Caco-2 (cell line): ENCODE measurements around the gene HAND2. TPM values are rescaled to one million over a fixed set of nuclear protein-coding genes. Genes with fewer than 3 reads are reported as not detected.

ENCODE experiments used
- BruUV-seq: library from RNA; stranded (reverse); fragments of 400-500 nt; replicated peaks from 2 replicates; lab custom pipeline; 2021; lab: Mats Ljungman, UMichigan
- CTCF ChIA-PET: fragments of 300-600 bp; sonication (Branson Sonifier 250); formaldehyde crosslinking; loops from one replicate; lab custom pipeline; 2022; ENCODE audit warnings: antibody characterized with exemption; lab: Charles Lee
- POLR2A ChIA-PET: fragments of 300-600 bp; sonication (Branson Sonifier 250); formaldehyde crosslinking; loops from one replicate; lab custom pipeline; 2022; ENCODE audit warnings: antibody characterized with exemption; lab: Charles Lee
- DNase-seq, 2 experiments: peaks; one replicate each; pipeline versions ENCODE4 v3.0.0 to v3.0.0-alpha.2; 2020 to 2022
- H3K27me3 ChIP-seq: replicated peaks from 2 replicates; pipeline ENCODE4 v1.6.0; 2011; ENCODE audit warnings: low read length; ENCODE audit not compliant: control insufficient read depth, insufficient read depth
- H3K36me3 ChIP-seq: 2 replicates; pipeline ENCODE4 v1.5.1; 2011; ENCODE audit warnings: low read length; ENCODE audit not compliant: control insufficient read depth, insufficient read depth
- H3K4me1 ChIP-seq: fragments of 250-450 bp; sonication (Bioruptor Pico); 2 replicates; pipeline ENCODE4 v1.5.1; 2020; ENCODE audit warnings: mild to moderate bottlenecking
- H3K4me3 ChIP-seq: 2 replicates; pipeline ENCODE4 v1.5.1; 2011; ENCODE audit warnings: low read depth, mild to moderate bottlenecking, control low read depth, low read length
- H3K9me3 ChIP-seq: fragments of 250-450 bp; sonication (Bioruptor Pico); 2 replicates; pipeline ENCODE4 v1.5.1; 2020; ENCODE audit warnings: mild to moderate bottlenecking, moderate library complexity
- H3K27ac Mint-ChIP-seq: one replicate; pipeline ENCODE4 v1.8.0; 2022; ENCODE audit warnings: mixed read lengths; ENCODE audit not compliant: unreplicated experiment
- H3K27me3 Mint-ChIP-seq: one replicate; pipeline ENCODE4 v1.8.0; 2022; ENCODE audit warnings: mixed read lengths; ENCODE audit not compliant: insufficient read depth, unreplicated experiment
- H3K36me3 Mint-ChIP-seq: one replicate; pipeline ENCODE4 v1.8.0; 2022; ENCODE audit warnings: mild to moderate bottlenecking, mixed read lengths; ENCODE audit not compliant: insufficient read depth, unreplicated experiment
- H3K4me1 Mint-ChIP-seq: one replicate; pipeline ENCODE4 v1.8.0; 2022; ENCODE audit warnings: low read depth, mixed read lengths; ENCODE audit not compliant: unreplicated experiment
- H3K4me3 Mint-ChIP-seq: one replicate; pipeline ENCODE4 v1.8.0; 2022; ENCODE audit warnings: mild to moderate bottlenecking, moderate library complexity, mixed read lengths; ENCODE audit not compliant: unreplicated experiment
- H3K9me3 Mint-ChIP-seq: one replicate; pipeline ENCODE4 v1.8.0; 2022; ENCODE audit warnings: mixed read lengths; ENCODE audit not compliant: unreplicated experiment
- intact Hi-C: fragments of 100-400 bp; cut with micrococcal nuclease; formaldehyde crosslinking; loops from one replicate; pipeline ENCODE4 v1.10.0; 2022; ENCODE audit not compliant: unreplicated experiment
- total RNA-seq: library from RNA; stranded (reverse); gene quantifications from 2 replicates; pipeline ENCODE4 v1.2.3, GENCODE V29; 2022
- TF ChIP-seq, protein P1 (sequence below), 2 experiments: fragments of 200-600 bp in 1 of 2; IDR thresholded peaks; 1 replicate in 1 of 2; 2 replicates in 1 of 2; pipeline versions ENCODE4 v1.5.1 to v1.8.0; 2011 to 2022; ENCODE audit warnings: antibody characterized with exemption in 1 of 2, control low read depth in 1 of 2, inconsistent platforms in 1 of 2, low read depth in 1 of 2, low read length in 1 of 2, mild to moderate bottlenecking in 1 of 2, moderate library complexity in 1 of 2; ENCODE audit not compliant: insufficient read depth in 1 of 2, severe bottlenecking in 1 of 2, unreplicated experiment in 1 of 2

Gene HAND2
- total RNA-seq, 1 experiment from 2014 or later: not detected

DNA sequence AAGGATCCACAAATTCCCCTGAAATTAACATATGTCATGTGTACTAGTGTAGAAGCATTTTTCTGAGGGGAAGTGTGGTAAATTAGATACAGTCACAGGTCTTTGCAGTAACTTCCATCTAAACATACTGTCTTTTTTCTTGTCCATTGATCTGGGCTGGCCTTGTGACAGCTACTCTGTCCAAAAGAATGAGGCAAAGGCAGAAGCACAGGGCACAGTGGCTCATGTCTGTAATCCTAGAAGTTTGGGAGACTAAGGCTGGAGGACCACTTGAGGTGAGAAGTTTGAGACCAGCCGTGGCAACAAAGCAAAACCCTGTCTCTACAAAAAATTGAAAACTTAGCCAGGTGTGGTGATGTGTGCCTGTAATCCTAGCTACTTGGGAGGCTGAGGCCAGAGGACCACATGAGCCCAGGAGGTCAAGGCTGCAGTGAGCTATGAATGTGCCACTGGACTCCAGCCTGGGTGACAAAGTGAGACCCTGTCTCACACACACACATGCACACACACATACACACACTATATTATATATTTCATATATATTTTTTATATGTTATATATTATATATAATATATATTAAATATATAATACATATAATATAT lies 47.6 kb downstream of the HAND2 start:
- BruUV-seq: no TSS peak
- POLR2A ChIA-PET: no interaction called here
- CTCF ChIA-PET: no interaction called here

DNA sequence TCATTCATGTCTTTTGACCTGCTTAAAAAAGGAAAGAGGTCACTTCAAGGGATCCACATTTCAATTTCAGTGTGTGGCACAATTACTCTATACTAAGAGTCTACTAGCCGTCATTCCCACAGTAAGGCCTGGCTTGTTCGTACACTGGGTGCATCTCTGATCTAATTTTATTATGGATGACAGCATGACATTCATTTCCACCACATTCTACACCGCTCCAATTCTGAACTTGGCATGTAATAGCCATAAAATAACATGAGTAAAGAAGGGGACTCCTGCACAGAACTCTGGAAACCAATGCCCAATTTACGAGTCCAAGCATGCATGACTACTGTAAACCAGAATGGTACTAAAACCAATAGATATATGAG lies 51.1 kb downstream of the HAND2 start:
- no peaks in the 10 kb centered on the region for H3K4me1 Mint-ChIP-seq
- no peaks in the 10 kb centered on the region for H3K9me3 ChIP-seq
- no peaks in the 10 kb centered on the region for H3K36me3 ChIP-seq
- TF ChIP-seq, protein P1, sequence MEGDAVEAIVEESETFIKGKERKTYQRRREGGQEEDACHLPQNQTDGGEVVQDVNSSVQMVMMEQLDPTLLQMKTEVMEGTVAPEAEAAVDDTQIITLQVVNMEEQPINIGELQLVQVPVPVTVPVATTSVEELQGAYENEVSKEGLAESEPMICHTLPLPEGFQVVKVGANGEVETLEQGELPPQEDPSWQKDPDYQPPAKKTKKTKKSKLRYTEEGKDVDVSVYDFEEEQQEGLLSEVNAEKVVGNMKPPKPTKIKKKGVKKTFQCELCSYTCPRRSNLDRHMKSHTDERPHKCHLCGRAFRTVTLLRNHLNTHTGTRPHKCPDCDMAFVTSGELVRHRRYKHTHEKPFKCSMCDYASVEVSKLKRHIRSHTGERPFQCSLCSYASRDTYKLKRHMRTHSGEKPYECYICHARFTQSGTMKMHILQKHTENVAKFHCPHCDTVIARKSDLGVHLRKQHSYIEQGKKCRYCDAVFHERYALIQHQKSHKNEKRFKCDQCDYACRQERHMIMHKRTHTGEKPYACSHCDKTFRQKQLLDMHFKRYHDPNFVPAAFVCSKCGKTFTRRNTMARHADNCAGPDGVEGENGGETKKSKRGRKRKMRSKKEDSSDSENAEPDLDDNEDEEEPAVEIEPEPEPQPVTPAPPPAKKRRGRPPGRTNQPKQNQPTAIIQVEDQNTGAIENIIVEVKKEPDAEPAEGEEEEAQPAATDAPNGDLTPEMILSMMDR (IDR thresholded peaks at IDR 0.05; ENCODE audit: insufficient read depth in 1 of 2, low read depth in 1 of 2, low read length in 1 of 2, severe bottlenecking in 1 of 2, unreplicated experiment in 1 of 2): no peak
- H3K27ac Mint-ChIP-seq: no peak overlapping the region
- H3K36me3 Mint-ChIP-seq: no peaks in the 10 kb centered on the region
- H3K9me3 Mint-ChIP-seq: no peaks in the 10 kb centered on the region
- H3K27me3 ChIP-seq: no peaks in the 10 kb centered on the region
- no TSS peak for BruUV-seq
- H3K4me1 ChIP-seq: no peaks in the 10 kb centered on the region
- intact Hi-C loops: no loop called here
- no peak overlapping the region for H3K4me3 Mint-ChIP-seq
- DNase-seq: no peak
- POLR2A ChIA-PET: no interaction called here
- no peak overlapping the region for H3K4me3 ChIP-seq
- H3K27me3 Mint-ChIP-seq: no peaks in the 10 kb centered on the region
- CTCF ChIA-PET: no interaction called here

More for the DNA sequence above, 47.6 kb downstream of the HAND2 start:
- intact Hi-C loops: no loop called here
- Histone ChIP-seq H3K4me3 (no peak overlapping the region), H3K27me3 (no peaks in the 10 kb centered on the region), H3K9me3 (no peaks in the 10 kb centered on the region), H3K36me3 (no peaks in the 10 kb centered on the region), H3K4me1 (no peaks in the 10 kb centered on the region)
- H3K27me3 Mint-ChIP-seq: no peaks in the 10 kb centered on the region
- DNase-seq: no peak
- no peaks in the 10 kb centered on the region for H3K4me1 Mint-ChIP-seq
- no peaks in the 10 kb centered on the region for H3K36me3 Mint-ChIP-seq
- TF ChIP-seq, protein P1 (IDR thresholded peaks at IDR 0.05; ENCODE audit: insufficient read depth in 1 of 2, low read depth in 1 of 2, low read length in 1 of 2, severe bottlenecking in 1 of 2, unreplicated experiment in 1 of 2): no peak
- no peaks in the 10 kb centered on the region for H3K9me3 Mint-ChIP-seq
- H3K4me3 Mint-ChIP-seq: no peak overlapping the region
- H3K27ac Mint-ChIP-seq: no peak overlapping the region

- no peak for DNase-seq
- Histone ChIP-seq H3K4me1 (no peaks in the 10 kb centered on the region), H3K4me3 (no peak overlapping the region), H3K36me3 (no peaks in the 10 kb centered on the region), H3K27me3 (no peaks in the 10 kb centered on the region), H3K9me3 (no peaks in the 10 kb centered on the region)
- no peak overlapping the region for H3K4me3 Mint-ChIP-seq
- no peaks in the 10 kb centered on the region for H3K27me3 Mint-ChIP-seq
- H3K9me3 Mint-ChIP-seq: no peaks in the 10 kb centered on the region
- ChIA-PET CTCF (no interaction called here), POLR2A (no interaction called here)
- no peaks in the 10 kb centered on the region for H3K4me1 Mint-ChIP-seq
- TF ChIP-seq, protein P1 (IDR thresholded peaks at IDR 0.05; ENCODE audit: insufficient read depth in 1 of 2, low read depth in 1 of 2, low read length in 1 of 2, severe bottlenecking in 1 of 2, unreplicated experiment in 1 of 2): no peak
- no TSS peak for BruUV-seq
- intact Hi-C loops: no loop called here
- H3K27ac Mint-ChIP-seq: no peak overlapping the region
- no peaks in the 10 kb centered on the region for H3K36me3 Mint-ChIP-seq
Measured at GRCh38 chr4:173478201-173478912, 51.7 kb downstream of the HAND2 start.
